Coronary artery (tissue), 2 donors: ENCODE measurements around the gene GREM1.

ENCODE experiments used
- DNase-seq: peaks from one replicate; pipeline ENCODE4 v3.0.0-alpha.2; 2017; ENCODE audit warnings: low spot score
- H3K27ac ChIP-seq, 2 donors: fragments of 200-600 bp; sonication (generic); one replicate each; pipeline ENCODE4 v1.5.1; 2016 to 2019
- H3K4me3 ChIP-seq: fragments of 200-600 bp; sonication (generic); 2 replicates; pipeline ENCODE4 v1.5.1; 2016; ENCODE audit warnings: mild to moderate bottlenecking, moderate library complexity
- TF ChIP-seq, protein P1 (sequence below): fragments of 200-600 bp; sonication (generic); IDR thresholded peaks from one replicate; pipeline ENCODE4 v1.5.1; 2019; ENCODE audit warnings: antibody characterized with exemption

GREM1 gene

DNA sequence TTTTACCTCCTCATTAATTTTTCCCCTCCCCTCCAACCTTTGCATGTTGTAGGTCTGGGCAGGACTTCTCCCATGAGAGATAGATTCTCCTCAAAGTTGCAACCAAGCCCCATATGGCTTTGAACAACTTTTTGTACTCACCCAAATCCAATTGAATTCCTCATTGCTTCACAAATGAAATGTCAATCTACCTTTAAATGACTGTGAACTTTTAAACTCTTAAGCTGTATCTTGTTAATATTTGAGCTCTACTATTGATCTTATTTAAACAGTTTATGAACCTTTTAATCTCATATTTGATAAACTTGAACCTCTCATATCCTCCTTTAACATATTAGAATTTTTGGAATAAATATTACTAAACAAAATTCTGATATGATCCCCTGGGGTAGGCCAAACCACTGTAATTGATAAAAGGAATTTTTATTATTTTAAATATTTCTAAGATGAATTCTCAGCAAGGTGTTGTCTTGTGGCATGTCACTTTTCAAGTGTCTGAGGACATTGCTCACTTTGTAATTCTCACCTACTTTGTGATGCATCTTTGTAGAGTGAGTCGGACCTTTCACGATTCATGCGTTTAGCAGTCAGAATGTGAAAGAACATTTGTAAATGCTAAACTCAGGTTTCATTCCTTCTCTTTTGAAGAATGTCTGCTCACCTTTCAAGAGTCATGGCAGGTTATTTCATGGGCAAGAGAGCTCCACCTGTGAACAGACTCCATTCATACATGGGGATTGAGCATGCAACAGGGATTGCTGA lies 23.4 kb upstream of the GREM1 start:
- H3K4me3 ChIP-seq, result no peak overlapping the region
- TF ChIP-seq, protein P1, sequence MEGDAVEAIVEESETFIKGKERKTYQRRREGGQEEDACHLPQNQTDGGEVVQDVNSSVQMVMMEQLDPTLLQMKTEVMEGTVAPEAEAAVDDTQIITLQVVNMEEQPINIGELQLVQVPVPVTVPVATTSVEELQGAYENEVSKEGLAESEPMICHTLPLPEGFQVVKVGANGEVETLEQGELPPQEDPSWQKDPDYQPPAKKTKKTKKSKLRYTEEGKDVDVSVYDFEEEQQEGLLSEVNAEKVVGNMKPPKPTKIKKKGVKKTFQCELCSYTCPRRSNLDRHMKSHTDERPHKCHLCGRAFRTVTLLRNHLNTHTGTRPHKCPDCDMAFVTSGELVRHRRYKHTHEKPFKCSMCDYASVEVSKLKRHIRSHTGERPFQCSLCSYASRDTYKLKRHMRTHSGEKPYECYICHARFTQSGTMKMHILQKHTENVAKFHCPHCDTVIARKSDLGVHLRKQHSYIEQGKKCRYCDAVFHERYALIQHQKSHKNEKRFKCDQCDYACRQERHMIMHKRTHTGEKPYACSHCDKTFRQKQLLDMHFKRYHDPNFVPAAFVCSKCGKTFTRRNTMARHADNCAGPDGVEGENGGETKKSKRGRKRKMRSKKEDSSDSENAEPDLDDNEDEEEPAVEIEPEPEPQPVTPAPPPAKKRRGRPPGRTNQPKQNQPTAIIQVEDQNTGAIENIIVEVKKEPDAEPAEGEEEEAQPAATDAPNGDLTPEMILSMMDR, result no peak
- DNase-seq, result no peak
- no peak overlapping the region for H3K27ac ChIP-seq

DNA sequence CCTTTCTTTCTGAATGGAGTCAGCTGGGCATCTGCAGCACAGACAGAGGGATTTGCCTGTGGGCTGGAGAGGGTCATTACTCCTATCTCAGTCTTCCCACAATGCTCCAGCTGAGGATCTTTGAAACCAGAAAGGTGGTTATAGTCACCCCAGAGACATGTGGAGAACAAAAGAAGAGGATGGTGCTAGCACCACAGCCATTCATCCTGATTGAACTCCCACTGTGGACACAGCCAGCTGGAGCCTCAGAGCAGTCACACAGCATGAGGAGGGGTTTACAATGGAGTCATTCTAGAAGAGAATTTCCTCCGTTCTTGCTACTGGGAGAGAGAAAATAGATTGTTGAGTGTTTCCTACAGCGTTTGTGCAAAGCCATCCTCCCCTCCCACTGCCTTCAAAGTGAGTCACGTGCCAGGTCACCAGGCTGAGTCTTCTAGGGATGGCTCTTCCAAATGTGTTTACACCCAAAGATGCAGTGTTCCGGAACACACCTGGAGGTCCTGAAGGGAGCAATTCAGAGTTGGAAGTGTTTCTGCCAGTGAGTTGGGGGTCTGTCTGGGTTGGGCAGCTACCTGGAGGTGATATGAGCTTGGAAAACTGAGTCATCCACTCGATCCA lies 18.9 kb upstream of the GREM1 start:
- no peak overlapping the region for H3K4me3 ChIP-seq
- TF ChIP-seq, protein P1, result no peak
- no peak for DNase-seq
- no peak overlapping the region for H3K27ac ChIP-seq

DNA sequence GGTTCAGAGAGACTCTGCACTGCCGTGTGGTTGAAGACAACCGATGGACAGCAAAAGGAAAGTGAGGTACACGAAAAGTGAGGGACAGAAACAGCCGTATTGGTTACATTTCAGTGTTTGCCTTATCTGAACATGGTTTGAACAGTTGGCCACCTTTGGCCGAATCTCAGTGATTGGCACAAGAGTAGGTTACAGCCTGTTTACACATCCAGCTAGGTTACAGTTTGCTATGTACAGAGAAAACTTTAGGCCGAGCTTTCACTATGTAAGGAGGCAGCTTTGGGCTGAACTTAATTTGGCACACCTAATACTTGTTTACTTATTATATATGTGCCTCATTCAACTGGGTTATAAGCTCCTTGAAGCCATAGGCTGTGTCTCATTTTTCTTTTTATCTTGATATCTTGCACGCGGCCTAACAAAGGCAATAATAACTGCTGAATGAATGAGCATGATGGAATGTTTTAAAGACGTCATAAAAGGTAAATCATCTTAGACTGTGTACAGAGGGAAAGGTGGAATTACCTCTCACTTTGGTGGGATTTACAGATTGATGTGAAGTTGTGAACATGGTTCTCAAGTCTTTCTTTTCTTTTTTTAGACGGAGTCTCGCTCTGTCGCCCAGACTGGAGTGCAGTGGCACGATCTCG lies 17.2 kb upstream of the GREM1 start:
- TF ChIP-seq, protein P1, result no peak
- Histone ChIP-seq H3K4me3 (no peak overlapping the region), H3K27ac (no peak overlapping the region)
- DNase-seq, result no peak

DNA sequence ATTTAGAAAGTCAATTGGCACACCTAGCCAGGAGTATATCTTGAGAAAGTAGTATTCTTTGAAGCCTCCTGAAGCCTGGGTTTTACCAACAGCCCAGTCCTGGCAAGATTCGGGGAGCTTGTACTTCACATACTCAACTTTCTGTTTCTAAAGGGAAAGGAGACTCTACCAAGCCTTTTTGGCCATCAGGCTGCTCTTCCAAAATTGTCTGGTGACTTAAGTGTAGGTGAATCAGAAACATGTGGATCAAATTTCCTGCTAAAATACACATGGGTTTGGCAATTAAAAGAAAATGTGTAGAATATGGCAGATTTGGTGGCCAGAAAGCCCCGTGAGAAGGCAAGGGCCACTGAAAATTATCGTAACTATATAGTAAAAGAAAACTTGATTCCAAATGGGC lies 15.9 kb upstream of the GREM1 start:
- DNase-seq, result no peak
- H3K4me3 ChIP-seq, result no peak overlapping the region
- H3K27ac ChIP-seq, result no peak overlapping the region
- TF ChIP-seq, protein P1, result no peak

DNA sequence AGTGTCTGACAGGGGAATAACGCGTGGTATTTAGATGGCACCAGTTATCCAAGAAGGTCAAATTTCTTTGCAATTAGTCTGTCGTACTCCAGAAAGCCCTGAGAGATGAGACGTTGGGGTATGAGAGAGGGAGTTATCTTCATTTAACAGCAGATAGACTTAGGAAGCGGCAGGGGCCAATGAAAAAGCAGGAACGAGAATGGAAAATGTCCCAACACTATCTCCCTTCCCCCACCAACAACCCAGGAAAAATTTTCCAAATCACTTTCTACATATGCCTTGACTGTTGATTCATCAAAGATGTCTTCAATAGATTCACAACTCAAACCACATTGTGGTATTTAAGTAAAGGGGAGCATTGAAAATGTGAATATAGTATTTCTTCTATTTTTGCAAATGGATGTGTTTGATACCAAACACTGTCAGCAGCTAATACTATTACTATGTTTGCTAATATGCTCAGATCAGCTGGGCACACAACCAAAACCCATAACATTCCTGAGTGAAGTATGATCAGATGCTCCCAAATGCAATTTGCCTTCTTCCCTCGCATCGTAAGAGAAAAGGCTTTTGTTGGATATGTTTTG lies 13.3 kb upstream of the GREM1 start:
- H3K27ac ChIP-seq, result no peak overlapping the region
- H3K4me3 ChIP-seq, result no peak overlapping the region
- TF ChIP-seq, protein P1, result no peak
- no peak for DNase-seq

DNA sequence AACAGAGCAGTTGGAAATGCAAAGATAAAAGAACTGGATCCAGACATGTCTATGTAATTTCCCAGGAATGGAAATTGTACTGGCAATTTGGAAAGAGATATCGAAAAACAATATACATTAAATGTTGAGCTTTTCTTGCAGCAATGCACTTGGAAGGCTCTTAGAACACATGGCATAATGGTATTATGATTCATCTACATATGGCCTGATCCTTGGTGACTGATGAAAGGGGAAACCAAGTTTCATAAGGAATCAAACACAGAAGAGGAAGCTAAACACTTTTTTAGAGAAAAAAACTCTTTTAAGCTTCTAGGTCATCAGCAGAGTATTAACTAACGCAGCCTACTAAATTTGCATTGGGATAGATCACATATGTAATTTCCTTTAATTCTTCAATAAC lies 12.4 kb upstream of the GREM1 start:
- Histone ChIP-seq H3K27ac (no peak overlapping the region), H3K4me3 (no peak overlapping the region)
- TF ChIP-seq, protein P1, result no peak
- no peak for DNase-seq
